GM12878 (cell line): ENCODE data around the gene SIK2. TPM values are rescaled to one million over a fixed set of nuclear protein-coding genes. Genes with fewer than 3 reads are reported as not detected.

Experiments
- CEBPB ChIP-seq, 2 experiments: fragments of 150-350 bp in 1 of 2; IDR thresholded peaks; 2 replicates each; pipeline ENCODE4 v1.6.1; 2012 to 2014; ENCODE audit warnings: low read depth in 2 of 2, low read length in 2 of 2, borderline replicate concordance in 1 of 2, inconsistent platforms in 1 of 2
- ESRRA ChIP-seq: IDR thresholded peaks from 2 replicates; pipeline ENCODE4 v1.6.1; 2012; ENCODE audit warnings: mild to moderate bottlenecking, low read length, improper control_type of control experiment
- polyA plus RNA-seq, 11 experiments: library from polyadenylated mRNA; depleted of rRNA in 4 of 11; unstranded in 6 of 11; stranded (reverse) in 5 of 11; fragments of >200 nt; fragmentation: Nextera tagmentation in 4 of 11; fragmentation: Illumina TruSeq in 1 of 11; extraction: Ambion mirVana in 4 of 11; extraction: Trizol in 1 of 11; gene quantifications; 1 replicate in 1 of 11; 2 replicates in 10 of 11; pipeline versions ENCODE4 v1.2.1 to v1.2.3, GENCODE V29; 2011 to 2016; ENCODE audit warnings: inconsistent platforms in 2 of 11, missing spikeins in 2 of 11, low read depth in 1 of 11
- total RNA-seq, 4 experiments: library from RNA; depleted of rRNA in 3 of 4; stranded (reverse); fragments of >200 nt in 3 of 4; fragmentation: Illumina TruSeq in 1 of 4; extraction: Trizol in 1 of 4; gene quantifications; 2 replicates each; pipeline versions ENCODE4 v1.2.1 to v1.2.3, GENCODE V29; 2013 to 2021
- TF ChIP-seq, protein P1 (sequence below): fragments of 450-650 bp; IDR thresholded peaks from 2 replicates; pipeline ENCODE4 v1.6.1; 2017; ENCODE audit warnings: mild to moderate bottlenecking, moderate library complexity
- TF ChIP-seq, protein P2 (sequence below): IDR thresholded peaks from 2 replicates; pipeline ENCODE4 v1.6.1; 2012; ENCODE audit warnings: mild to moderate bottlenecking, low read depth, low read length
- TF ChIP-seq, protein P3 (sequence below): fragments of 450-650 bp; formaldehyde crosslinking; IDR thresholded peaks from 2 replicates; pipeline ENCODE4 v1.5.0; 2022; ENCODE audit warnings: mild to moderate bottlenecking, missing genetic modification characterization

SIK2 gene
- total and polyA plus RNA-seq, 10 of the 15 experiments (the other 5 are each of a cell fraction or from before 2014, with no cell fraction given) = 0.97 to 14.2 (median 4.5) TPM

DNA sequence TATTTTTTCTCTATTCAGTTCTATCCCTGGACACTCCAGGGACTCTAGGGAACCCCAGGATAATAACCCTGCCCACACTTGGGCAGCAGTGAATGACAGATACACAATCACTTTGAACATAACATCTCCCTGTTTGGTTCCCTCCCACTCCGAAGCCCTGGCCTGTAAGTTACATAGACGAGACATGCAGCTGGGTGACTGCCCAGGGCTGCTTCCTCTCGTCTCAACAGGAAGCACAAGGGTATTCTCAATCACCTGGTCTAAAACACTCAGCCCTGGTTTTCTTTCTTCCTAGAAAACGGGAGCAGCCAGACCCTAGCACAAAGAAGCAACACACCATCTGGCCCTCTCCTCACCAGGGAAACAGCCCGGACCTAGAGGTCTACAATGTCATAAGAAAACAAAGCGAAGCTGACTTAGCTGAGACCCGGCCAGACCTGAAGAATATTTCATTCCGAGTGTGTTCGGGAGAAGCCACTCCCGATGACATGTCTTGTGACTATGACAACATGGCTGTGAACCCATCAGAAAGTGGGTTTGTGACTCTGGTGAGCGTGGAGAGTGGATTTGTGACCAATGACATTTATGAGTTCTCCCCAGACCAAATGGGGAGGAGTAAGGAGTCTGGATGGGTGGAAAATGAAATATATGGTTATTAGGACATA lies 42.3 kb upstream of the SIK2 start (continued):
- TF ChIP-seq, protein P1, sequence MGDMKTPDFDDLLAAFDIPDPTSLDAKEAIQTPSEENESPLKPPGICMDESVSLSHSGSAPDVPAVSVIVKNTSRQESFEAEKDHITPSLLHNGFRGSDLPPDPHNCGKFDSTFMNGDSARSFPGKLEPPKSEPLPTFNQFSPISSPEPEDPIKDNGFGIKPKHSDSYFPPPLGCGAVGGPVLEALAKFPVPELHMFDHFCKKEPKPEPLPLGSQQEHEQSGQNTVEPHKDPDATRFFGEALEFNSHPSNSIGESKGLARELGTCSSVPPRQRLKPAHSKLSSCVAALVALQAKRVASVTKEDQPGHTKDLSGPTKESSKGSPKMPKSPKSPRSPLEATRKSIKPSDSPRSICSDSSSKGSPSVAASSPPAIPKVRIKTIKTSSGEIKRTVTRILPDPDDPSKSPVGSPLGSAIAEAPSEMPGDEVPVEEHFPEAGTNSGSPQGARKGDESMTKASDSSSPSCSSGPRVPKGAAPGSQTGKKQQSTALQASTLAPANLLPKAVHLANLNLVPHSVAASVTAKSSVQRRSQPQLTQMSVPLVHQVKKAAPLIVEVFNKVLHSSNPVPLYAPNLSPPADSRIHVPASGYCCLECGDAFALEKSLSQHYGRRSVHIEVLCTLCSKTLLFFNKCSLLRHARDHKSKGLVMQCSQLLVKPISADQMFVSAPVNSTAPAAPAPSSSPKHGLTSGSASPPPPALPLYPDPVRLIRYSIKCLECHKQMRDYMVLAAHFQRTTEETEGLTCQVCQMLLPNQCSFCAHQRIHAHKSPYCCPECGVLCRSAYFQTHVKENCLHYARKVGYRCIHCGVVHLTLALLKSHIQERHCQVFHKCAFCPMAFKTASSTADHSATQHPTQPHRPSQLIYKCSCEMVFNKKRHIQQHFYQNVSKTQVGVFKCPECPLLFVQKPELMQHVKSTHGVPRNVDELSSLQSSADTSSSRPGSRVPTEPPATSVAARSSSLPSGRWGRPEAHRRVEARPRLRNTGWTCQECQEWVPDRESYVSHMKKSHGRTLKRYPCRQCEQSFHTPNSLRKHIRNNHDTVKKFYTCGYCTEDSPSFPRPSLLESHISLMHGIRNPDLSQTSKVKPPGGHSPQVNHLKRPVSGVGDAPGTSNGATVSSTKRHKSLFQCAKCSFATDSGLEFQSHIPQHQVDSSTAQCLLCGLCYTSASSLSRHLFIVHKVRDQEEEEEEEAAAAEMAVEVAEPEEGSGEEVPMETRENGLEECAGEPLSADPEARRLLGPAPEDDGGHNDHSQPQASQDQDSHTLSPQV = no peak
- TF ChIP-seq, protein P2, sequence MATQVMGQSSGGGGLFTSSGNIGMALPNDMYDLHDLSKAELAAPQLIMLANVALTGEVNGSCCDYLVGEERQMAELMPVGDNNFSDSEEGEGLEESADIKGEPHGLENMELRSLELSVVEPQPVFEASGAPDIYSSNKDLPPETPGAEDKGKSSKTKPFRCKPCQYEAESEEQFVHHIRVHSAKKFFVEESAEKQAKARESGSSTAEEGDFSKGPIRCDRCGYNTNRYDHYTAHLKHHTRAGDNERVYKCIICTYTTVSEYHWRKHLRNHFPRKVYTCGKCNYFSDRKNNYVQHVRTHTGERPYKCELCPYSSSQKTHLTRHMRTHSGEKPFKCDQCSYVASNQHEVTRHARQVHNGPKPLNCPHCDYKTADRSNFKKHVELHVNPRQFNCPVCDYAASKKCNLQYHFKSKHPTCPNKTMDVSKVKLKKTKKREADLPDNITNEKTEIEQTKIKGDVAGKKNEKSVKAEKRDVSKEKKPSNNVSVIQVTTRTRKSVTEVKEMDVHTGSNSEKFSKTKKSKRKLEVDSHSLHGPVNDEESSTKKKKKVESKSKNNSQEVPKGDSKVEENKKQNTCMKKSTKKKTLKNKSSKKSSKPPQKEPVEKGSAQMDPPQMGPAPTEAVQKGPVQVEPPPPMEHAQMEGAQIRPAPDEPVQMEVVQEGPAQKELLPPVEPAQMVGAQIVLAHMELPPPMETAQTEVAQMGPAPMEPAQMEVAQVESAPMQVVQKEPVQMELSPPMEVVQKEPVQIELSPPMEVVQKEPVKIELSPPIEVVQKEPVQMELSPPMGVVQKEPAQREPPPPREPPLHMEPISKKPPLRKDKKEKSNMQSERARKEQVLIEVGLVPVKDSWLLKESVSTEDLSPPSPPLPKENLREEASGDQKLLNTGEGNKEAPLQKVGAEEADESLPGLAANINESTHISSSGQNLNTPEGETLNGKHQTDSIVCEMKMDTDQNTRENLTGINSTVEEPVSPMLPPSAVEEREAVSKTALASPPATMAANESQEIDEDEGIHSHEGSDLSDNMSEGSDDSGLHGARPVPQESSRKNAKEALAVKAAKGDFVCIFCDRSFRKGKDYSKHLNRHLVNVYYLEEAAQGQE = no peak
- TF ChIP-seq ESRRA (no peak), CEBPB (IDR thresholded peaks at IDR 0.05; ENCODE audit: borderline replicate concordance in 1 of 2, low read depth in 2 of 2, low read length in 2 of 2) (no peak)
- TF ChIP-seq, protein P3, sequence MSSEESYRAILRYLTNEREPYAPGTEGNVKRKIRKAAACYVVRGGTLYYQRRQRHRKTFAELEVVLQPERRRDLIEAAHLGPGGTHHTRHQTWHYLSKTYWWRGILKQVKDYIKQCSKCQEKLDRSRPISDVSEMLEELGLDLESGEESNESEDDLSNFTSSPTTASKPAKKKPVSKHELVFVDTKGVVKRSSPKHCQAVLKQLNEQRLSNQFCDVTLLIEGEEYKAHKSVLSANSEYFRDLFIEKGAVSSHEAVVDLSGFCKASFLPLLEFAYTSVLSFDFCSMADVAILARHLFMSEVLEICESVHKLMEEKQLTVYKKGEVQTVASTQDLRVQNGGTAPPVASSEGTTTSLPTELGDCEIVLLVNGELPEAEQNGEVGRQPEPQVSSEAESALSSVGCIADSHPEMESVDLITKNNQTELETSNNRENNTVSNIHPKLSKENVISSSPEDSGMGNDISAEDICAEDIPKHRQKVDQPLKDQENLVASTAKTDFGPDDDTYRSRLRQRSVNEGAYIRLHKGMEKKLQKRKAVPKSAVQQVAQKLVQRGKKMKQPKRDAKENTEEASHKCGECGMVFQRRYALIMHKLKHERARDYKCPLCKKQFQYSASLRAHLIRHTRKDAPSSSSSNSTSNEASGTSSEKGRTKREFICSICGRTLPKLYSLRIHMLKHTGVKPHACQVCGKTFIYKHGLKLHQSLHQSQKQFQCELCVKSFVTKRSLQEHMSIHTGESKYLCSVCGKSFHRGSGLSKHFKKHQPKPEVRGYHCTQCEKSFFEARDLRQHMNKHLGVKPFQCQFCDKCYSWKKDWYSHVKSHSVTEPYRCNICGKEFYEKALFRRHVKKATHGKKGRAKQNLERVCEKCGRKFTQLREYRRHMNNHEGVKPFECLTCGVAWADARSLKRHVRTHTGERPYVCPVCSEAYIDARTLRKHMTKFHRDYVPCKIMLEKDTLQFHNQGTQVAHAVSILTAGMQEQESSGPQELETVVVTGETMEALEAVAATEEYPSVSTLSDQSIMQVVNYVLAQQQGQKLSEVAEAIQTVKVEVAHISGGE (CRISPR knock-in tag) = no peak
